ENCODE measurements around the gene BMP6.

BMP6 gene

GRCh38 chr6:7827142-7827541, 101.2 kb downstream of the BMP6 start:
- DNase-seq: no peak

GRCh38 chr6:7828124-7828523, 102.2 kb downstream of the BMP6 start:
- no peak for DNase-seq

GRCh38 chr6:7832904-7833750, 107.2 kb downstream of the BMP6 start:
- no peak for DNase-seq

GRCh38 chr6:7833751-7834070, 107.8 kb downstream of the BMP6 start:
- no peak for DNase-seq

GRCh38 chr6:7836371-7837026, 110.6 kb downstream of the BMP6 start:
- DNase-seq: no peak

GRCh38 chr6:7841781-7842468, 116.0 kb downstream of the BMP6 start:
- DNase-seq: no peak

- no peak for DNase-seq
Observed at GRCh38 chr6:7846966-7847818, 121.3 kb downstream of the BMP6 start.

- DNase-seq: no peak
Observed at GRCh38 chr6:7848229-7848628, 122.3 kb downstream of the BMP6 start.

GRCh38 chr6:7851780-7852179, 125.9 kb downstream of the BMP6 start:
- no peak for DNase-seq

GRCh38 chr6:7859591-7859990, 133.7 kb downstream of the BMP6 start:
- DNase-seq: no peak

GRCh38 chr6:7865781-7866180, 139.9 kb downstream of the BMP6 start:
- no peak for DNase-seq

- no peak for DNase-seq
Observed at GRCh38 chr6:7866526-7866925, 140.6 kb downstream of the BMP6 start.

GRCh38 chr6:7868926-7869325, 143.0 kb downstream of the BMP6 start:
- DNase-seq: no peak

GRCh38 chr6:7878401-7878964, 152.6 kb downstream of the BMP6 start:
- DNase-seq: no peak

- DNase-seq: no peak
Observed at GRCh38 chr6:7879043-7879442, 153.1 kb downstream of the BMP6 start.

GRCh38 chr6:7879579-7879978, 153.7 kb downstream of the BMP6 start:
- no peak for DNase-seq

GRCh38 chr6:7879980-7880717, 154.2 kb downstream of the BMP6 start:
- DNase-seq: no peak

- no peak for DNase-seq
Observed at GRCh38 chr6:7880718-7881107, 154.8 kb downstream of the BMP6 start.

- DNase-seq: no peak
Observed at GRCh38 chr6:7881765-7882500, 156.0 kb downstream of the BMP6 start.

- DNase-seq: no peak
Observed at GRCh38 chr6:7882505-7883257, 156.8 kb downstream of the BMP6 start.
